ENCODE measurements around the gene CORT.
"Not testable (repeated sequence)": the region's sequence is repeated elsewhere in the genome, so short reads cannot be mapped to it uniquely, and the experiment has no call there.

DNA sequence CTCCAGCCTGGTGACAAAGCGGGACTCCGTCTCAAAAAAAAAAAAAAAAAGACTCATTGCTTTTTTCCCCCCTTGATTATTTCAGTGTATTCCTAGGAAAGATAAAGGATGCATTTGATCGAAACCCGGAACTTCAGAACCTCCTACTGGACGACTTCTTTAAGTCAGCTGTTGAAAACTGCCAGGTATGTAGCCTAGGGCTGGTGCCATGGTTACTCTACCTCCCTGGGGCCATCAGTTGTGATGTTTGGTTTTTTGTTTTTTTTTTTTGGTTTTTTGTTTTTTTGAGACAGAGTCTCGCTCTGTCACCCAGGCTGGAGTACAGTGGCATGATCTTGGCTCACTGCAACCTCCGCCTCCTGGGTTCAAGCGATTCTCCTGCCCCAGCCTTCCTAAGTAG, 31.1 kb upstream of the CORT start:
- TF ChIP-seq PHF8 (IDR thresholded peaks at IDR 0.05; ENCODE audit: borderline replicate concordance, low read depth); BHLHE40 (IDR thresholded peaks at IDR 0.05; ENCODE audit: low read depth, low read length); RFX5 (IDR thresholded peaks at IDR 0.05); KDM5A (IDR thresholded peaks at IDR 0.05): not testable (repeated sequence)

Data from A549 (cell line).